Measurements from ENCODE around the gene P3R3URF. TPM values are rescaled to one million over a fixed set of nuclear protein-coding genes. Genes with fewer than 3 reads are reported as not detected.

P3R3URF gene
- total and polyA plus RNA-seq, 10 donors: not detected

- Histone ChIP-seq H3K27ac (no peak overlapping the region), H3K36me3 (no peaks in the 10 kb centered on the region), H3K27me3 (replicated peaks in 1 of 7) (no peaks in the 10 kb centered on the region), H3K4me1 (no peaks in the 10 kb centered on the region), H3K4me3 (no peak overlapping the region), H3K9me3 (no peaks in the 10 kb centered on the region)
- intact Hi-C loops (cut with DNase I; ENCODE audit: low total_unique reads): no loop called here
- WGBS, 5 donors: 77 to 87% (median 81%) methylated on average over 3 of the region's 3 CpGs
- TF ChIP-seq POLR2A (IDR thresholded peaks at IDR 0.05): no peak
- no peak for TF ChIP-seq POLR2AphosphoS5 (IDR thresholded peaks at IDR 0.05)
- TF ChIP-seq CTCF (IDR thresholded peaks at IDR 0.05 in 8 of 11, conservative IDR thresholded peaks at IDR 0.05 in 3 of 11): no peak
- DNase-seq: no peak
Observed at GRCh38 chr1:46152016-46152415, 24.3 kb downstream of the P3R3URF start.

GRCh38 chr1:46150085-46150484 lies 26.2 kb downstream of the P3R3URF start:
- Histone ChIP-seq H3K27me3 (replicated peaks in 1 of 7) (no peaks in the 10 kb centered on the region), H3K27ac (no peak overlapping the region), H3K4me3 (no peak overlapping the region), H3K4me1 (no peaks in the 10 kb centered on the region), H3K36me3 (no peaks in the 10 kb centered on the region), H3K9me3 (no peaks in the 10 kb centered on the region)
- TF ChIP-seq POLR2AphosphoS5 (IDR thresholded peaks at IDR 0.05) (no peak), CTCF (IDR thresholded peaks at IDR 0.05 in 8 of 11, conservative IDR thresholded peaks at IDR 0.05 in 3 of 11) (no peak), POLR2A (IDR thresholded peaks at IDR 0.05) (no peak)
- no peak for DNase-seq
- 88 to 97% (median 91%) methylated on average over 2 of the region's 2 CpGs for WGBS, 5 donors
- intact Hi-C loops (cut with DNase I; ENCODE audit: low total_unique reads): no loop called here

GRCh38 chr1:46148318-46148717 lies 28.0 kb downstream of the P3R3URF start:
- no peak for DNase-seq
- 71 to 94% (median 76%) methylated on average over 2 of the region's 2 CpGs for WGBS, 5 donors

GRCh38 chr1:46137916-46138315 lies 38.4 kb downstream of the P3R3URF start:
- intact Hi-C loops (cut with DNase I; ENCODE audit: low total_unique reads): no loop called here
- peak overlapping the region in 7 of 8 donors; percentile 71 to 83 (median 75) for H3K27ac ChIP-seq
- peak overlapping the region in 1 of 8 donors; percentile 13 for H3K4me3 ChIP-seq
- no peaks in the 10 kb centered on the region for H3K9me3 ChIP-seq
- no peaks in the 10 kb centered on the region for H3K36me3 ChIP-seq
- no peak for DNase-seq
- peaks cover 9 to 29% (median 15%) of the 10 kb centered on the region in 6 donors for H3K4me1 ChIP-seq
- TF ChIP-seq CTCF (IDR thresholded peaks at IDR 0.05 in 8 of 11, conservative IDR thresholded peaks at IDR 0.05 in 3 of 11): no peak
- no peak for TF ChIP-seq POLR2AphosphoS5 (IDR thresholded peaks at IDR 0.05)
- TF ChIP-seq POLR2A (IDR thresholded peaks at IDR 0.05): no peak
- H3K27me3 ChIP-seq (replicated peaks in 1 of 7): no peaks in the 10 kb centered on the region
- 57 to 73% (median 66%) methylated on average over 3 of the region's 3 CpGs for WGBS, 5 donors

More at GRCh38 chr1:46148318-46148717, 28.0 kb downstream of the P3R3URF start:
- no peaks in the 10 kb centered on the region for H3K27me3 ChIP-seq (replicated peaks in 1 of 7)
- H3K36me3 ChIP-seq: no peaks in the 10 kb centered on the region
- no peak overlapping the region for H3K4me3 ChIP-seq
- no peaks in the 10 kb centered on the region for H3K4me1 ChIP-seq
- intact Hi-C loops (cut with DNase I; ENCODE audit: low total_unique reads): no loop called here
- TF ChIP-seq POLR2A (IDR thresholded peaks at IDR 0.05): no peak
- TF ChIP-seq CTCF (IDR thresholded peaks at IDR 0.05 in 8 of 11, conservative IDR thresholded peaks at IDR 0.05 in 3 of 11): no peak
- TF ChIP-seq POLR2AphosphoS5 (IDR thresholded peaks at IDR 0.05): no peak
- no peaks in the 10 kb centered on the region for H3K9me3 ChIP-seq
- H3K27ac ChIP-seq: no peak overlapping the region
